Erythroblast (primary cell): Measurements from ENCODE around the gene CDCA5.

ENCODE experiments used
- GATA1 ChIP-seq: IDR thresholded peaks from 2 replicates; pipeline ENCODE4 v1.6.1; 2011; ENCODE audit warnings: low read depth, mild to moderate bottlenecking, control low read depth, low read length, moderate library complexity
- POLR2A ChIP-seq: IDR thresholded peaks from 2 replicates; pipeline ENCODE4 v1.6.1; 2011; ENCODE audit warnings: mild to moderate bottlenecking, low read length

GRCh38 chr11:65083834-65084597 lies at the start of gene CDCA5, which contains the start of gene ZFPL1:
- TF ChIP-seq POLR2A (peak; percentile 93), GATA1 (no peak)
